Colon (tissue), 2 donors: ENCODE results near the gene FBXO21.

Experiments
- FAIRE-seq: peaks from 2 replicates; lab custom pipeline; 2012; peaks lifted over from hg19 to GRCh38; lab: Jason Lieb, UNC
- donor health status: control.
- donor health status: control.

Gene FBXO21

DNA sequence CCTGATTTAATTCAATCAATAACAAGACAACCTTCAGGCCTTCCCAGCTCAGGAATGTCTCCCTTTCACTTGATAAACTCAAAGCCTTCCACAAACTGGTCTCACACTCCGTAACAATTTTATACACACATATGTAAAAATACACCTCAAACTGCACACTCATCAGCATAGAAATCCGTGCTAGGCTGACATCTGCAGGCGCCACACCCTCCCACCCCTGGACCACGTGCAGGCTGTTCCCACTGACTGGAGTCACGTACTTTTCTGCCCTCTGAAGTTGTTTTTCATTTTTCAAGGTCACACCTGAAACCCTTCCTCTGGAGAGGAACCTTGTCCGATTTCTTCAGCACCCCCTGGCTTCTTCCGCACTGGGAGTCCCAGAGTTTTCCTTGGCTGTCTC is 27.6 kb downstream of the FBXO21 start:
- no peak for FAIRE-seq

DNA sequence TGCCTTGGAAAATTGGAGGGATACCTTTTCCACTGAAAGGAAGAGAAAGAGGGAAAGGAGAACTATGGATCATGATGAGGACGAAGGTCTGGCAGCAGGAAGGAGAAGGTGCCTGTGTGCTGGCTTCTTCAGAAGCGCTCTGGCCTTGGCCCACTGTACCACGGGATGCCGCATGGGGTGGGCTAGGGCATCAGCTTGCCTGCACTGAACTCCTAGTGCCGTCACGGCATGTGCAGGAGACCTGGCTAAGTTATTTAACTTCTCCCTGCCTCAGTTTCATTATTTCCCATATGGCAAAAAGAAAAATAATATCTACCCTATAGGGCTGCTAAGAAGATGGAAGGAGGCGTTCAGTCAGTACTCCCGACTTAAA is 28.1 kb downstream of the FBXO21 start:
- FAIRE-seq, result no peak

DNA sequence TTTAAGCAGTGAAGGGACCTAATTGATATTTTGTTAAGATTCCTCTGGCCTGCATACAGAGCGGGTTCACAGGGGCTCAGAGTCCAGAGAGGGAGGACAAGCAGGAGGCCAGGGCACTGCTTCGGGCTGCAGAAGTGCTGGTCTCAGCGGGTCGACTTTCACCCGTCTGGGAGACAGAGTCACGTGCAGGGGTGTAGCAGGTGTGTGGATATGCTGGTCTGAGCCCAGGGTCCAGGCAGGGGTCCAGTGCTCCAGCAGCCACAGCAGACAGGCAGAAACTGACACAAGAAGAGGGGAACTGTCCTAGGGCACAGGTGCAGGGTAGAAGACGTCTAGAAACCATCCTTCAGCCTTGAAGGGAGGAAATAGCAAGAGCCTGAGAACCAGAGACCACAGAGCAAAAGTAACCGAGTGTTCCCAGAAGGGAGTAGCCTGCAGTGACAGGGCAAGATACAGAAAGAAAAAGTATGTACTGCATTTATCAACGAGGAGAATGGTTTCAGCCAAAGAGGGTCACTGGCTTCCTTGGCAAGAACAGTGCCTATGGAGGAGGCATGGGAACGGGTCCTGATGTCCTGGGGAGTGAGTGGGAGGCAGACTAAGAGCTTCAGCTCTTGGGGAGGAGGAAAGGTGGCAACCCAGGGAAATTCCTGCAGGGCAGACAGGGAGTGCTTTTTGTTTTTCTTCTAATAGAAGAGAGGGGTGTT is 28.7 kb downstream of the FBXO21 start:
- no peak for FAIRE-seq

DNA sequence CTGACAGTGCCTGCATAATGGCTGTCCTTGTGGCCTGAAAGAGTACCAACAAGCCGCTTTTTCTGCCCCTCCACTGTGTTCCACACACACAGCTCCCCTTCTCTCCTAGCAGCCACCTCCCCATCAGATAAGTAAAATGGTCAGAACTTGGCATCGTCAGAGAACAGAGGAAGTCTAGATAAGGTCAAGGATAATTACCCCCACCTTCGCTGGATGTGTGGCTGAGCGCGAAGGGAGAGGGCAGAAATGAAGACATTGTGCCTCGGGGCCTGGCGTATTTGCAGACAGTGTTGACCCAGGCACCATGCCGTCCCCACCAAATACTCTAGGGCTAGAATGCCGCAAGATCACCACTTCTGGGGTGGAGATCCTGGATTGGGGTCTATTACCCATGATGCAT is 30.6 kb downstream of the FBXO21 start:
- FAIRE-seq, result no peak

DNA sequence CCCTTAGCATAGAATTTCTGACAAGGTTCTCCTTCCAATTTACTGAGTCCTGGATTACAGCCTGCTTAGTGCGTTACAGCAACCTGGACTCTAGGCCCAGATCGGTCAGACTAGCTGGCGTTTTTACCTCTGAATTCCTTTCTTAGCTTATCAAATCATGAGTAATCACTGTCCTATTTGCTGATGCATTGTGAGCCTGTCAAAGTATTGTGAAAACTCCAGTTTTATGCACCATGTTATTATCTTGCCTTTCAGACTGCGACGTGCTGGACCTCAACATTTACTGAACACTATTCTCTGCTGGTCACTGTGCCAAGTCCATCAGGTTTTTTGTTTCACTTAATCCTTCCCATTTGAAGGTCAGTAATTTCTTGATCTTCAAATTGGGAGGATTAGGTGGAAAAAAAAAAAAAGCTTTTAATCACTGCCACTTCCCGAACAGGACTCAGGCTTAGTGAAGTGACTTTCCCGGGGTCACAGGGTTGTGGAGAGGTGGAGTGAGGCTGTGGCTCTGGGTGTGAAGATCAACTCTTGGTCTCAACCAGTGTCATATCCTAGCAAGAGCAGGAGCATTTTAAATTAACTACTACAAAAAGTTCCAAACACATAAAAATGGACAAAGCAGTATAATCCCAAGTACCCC is 31.2 kb downstream of the FBXO21 start:
- no peak for FAIRE-seq

DNA sequence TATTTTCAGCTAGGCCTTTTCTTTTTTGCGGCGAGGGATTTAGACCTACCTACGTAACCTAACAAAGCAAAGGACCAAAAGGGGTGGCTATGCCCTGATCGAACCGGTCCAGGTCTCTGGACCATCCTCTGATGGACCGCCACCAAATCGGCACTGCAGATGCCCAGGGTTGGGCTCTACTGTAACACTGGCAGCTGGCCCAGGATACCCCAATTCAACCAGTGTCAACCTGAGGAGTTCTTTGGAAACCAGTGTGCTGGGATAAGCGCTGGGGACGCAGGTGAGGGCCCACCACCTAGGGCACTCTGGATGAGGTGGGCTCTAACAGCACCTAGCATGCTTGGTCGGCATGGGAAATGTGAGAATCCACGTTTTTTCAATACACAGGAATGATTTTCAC is 32.2 kb downstream of the FBXO21 start:
- no peak for FAIRE-seq

DNA sequence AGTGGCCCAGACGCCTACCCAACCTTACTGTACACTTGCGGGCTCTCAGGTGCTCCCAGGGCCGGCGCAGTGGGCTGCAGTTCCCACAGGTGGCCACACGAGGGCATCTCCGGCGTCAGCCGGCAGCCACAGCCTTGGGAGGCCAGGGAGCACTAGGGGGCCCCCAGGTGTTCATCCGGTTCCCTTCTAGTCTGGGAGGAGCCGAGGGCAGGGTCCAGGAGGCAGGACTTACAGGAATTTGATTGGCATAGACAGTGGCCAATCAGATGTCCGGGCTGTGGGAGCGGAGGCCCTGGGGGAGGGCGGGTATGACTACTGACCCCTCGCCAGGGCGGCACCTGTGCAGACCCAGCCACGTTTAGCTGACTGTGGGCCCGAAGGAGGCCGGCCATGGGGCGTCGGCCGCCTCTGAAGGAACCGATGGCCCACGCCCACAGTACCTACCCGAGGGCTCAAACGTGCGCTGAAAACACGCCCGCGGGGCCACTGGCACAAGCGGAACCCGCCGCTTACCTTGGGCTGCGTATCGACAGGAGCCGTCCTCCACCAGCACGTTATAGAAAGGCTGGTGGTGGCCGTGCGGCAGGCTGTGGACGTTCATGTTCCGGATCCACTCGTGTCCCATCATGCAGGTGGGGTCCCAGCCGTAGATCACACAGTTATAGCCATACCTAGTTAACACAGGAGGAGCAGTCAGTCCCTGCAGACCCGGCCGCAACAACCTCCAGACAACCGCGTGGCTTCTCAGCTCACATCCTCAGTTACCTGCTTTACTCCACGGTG is 34.8 kb downstream of the FBXO21 start:
- FAIRE-seq, result no peak

DNA sequence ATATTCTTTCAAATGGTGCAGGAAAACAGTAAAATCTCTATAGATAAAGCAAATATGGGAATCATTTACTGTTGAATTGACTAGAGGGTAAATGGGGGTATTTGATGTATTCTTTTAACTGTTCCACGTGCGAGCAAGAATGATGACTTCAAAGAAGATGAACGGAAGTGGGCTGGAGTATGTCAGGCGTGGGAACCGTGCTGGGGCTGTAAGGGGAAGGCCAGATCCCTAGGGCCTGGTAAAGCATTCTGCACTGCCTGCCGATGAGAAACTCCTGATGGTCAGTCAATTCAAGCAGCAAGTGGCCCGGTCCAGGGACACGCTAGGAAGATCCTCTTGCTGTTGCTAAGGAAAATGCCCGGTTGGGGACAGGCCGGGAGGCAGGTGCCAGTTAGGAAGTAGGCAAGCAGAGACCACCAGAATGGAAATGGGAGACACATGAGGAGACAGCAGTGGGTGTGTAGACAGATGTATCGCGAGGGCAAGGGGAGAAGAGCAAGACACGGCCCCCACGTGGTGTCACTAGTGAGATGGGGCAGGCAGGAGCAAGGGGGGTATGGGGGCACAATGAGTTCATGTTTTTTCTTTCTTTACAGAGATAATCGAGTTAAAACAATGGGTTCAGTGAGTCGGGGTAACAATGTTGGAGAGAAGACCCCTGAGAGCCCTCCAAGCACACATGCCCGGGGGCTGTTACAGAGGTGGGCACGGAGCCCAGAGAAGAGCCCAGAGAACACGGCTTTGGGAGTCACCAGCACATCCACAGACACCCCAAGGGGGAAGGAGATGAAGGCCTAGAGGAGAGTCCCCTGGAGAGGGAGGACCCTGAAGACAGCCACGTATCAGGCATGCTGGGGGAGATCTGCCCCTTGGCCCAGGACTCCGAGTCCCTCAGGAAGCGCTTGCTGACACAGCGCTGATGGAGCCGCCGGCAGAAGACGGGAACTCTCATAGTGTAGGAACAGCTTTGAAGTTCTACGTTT is 37.2 kb downstream of the FBXO21 start:
- no peak for FAIRE-seq

DNA sequence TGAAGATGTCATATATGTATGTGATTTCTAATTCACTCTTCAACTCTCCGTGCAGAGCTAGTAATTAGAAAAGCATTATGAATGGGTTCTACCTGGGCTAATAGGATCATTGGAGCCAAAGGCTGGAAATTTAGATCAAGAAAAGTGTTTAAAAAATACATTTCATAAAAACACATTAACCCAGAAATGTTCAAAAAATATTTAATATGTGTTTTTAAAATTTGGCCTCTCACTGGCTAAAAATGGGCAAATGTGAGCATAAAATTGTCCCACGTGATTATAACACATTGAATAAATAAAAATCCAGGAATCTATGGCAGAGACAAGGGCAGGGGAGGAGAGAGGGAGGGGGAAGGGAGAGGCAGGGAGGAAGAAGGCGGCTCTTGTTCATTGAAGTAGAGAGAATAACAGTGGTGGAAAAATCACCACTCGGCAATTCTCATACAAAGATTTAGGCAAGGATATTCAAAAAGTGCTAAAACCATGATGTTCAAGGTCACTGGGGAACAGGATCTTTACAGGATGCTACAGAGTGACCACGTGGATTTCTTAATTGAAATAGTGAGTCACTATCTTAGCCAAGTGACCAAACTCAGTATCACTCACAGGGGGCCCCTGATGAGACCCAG is 38.8 kb downstream of the FBXO21 start:
- no peak for FAIRE-seq

DNA sequence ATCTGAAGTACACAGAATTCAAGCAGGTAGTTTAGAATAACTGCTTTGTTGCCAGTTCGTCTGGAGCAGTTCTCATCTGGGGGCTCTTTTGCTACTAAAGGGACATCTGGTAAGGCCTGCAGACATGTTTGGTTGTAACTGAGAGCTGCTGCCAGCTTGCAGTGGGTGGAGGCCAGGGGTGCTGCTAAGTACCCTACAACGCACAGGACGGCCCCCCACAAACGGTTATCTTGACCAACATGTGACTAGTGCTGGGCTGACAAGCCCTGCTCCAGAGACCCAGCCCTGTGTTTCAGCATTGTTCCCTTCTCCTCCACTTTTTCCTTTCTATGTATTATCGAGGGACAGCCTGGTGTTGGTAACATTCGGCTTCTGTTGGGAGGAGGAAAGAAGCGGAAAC is 40.8 kb downstream of the FBXO21 start:
- FAIRE-seq, result no peak

DNA sequence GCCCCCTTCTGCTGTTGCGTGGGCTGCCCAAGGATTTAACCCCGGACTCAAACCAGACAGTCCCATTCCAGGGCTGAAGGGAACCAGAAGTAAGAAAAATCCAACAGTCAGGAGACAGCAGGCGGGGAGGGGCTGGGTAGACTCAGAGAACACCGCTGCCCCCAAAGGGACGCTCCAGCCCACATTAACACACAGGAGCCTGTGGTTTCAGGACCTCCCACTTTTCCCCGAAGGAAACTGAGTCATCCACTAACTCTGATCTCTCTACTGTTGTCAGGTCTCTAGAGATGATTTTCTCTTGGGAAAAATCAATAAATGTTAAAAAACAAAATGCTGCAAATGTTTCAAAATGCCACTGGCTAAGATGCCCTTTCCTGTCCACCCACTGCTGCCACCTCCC is 41.6 kb downstream of the FBXO21 start:
- no peak for FAIRE-seq

DNA sequence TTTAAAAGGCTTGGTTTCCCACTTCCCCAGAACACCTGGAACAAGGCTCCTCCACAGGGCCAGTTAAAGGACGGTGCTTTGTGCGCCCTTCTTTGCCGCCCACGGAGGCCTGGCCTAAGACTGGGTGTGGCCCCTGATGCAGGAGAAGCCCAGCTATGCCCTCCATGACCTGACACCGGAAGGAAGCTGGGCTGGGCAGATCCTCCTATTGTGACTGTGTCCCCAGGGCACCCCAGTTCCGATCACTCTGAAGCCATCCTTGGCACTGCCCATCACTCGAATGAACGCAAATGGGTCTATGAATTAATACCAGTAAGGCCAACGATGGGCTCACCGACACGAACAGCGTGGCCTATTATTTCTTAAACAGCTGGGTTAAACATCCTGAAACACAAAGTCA is 42.6 kb downstream of the FBXO21 start:
- FAIRE-seq, result no peak

DNA sequence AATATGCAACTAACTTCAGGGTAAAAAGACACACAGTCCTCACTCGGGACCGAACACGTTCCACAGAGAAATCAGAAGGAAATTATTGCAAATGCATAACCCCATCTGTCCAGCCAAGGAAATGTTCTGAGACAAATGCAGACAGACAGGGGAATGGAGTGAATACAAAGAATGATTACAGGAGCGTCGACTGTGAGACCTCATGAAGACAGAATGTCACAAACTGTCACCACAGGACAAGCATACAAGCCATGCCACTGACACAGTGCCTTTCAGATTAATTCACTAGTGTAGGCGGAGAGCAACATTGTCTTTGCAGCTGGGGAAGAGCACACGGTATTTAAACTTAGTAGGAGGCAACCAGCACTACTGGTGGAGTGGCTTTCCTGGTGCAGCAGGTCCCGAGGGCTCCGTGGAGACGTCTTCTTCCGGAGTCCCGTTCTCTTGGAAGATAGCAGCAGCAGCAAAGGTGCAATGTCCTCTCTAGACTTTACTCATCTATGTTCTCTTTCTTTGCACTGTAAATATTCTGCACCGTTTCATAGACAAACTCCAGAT is 44.6 kb downstream of the FBXO21 start:
- FAIRE-seq, result no peak

DNA sequence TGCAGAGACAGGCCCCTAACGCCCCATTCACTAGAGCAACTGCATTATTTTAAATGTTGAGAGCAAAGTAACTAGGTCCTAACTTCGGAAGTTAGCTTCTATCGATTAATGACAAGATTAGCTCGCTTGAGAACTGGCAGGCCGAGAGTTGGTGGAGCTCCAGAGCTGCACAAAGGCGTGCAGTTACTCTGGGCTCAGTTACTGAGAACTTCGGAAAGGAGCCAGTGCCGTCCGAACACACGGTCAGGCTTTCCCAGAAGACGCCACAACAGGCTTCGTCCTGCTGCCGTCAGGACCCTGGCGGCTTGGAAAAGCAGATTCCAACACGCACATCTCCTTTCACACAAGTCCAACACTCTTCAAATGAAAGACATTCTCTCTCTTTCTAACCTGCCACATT is 45.7 kb downstream of the FBXO21 start:
- FAIRE-seq, result no peak

DNA sequence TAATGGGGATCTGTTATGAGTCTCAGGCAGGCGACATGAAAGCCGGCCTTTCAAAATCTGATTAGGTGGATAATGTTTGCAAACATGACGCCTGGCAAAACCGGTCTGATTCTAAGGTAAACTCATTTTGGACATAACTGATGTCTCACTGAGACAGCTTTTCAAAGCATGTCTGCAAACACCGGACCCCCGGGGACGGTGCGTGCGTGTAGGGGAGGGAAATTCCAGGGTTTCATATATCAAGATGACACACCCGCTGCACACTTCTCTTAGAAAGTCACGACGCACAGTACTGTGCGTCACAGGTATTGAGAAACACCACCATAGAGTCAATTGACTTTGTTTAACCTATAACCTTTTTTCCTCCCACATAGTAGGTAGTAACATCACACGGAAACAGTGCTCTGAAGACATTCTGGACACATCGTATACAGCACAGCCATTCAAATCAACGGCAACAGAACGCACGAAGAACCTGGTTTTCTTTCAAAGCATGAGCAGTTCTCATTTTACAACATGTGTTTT is 47.2 kb downstream of the FBXO21 start:
- no peak for FAIRE-seq

DNA sequence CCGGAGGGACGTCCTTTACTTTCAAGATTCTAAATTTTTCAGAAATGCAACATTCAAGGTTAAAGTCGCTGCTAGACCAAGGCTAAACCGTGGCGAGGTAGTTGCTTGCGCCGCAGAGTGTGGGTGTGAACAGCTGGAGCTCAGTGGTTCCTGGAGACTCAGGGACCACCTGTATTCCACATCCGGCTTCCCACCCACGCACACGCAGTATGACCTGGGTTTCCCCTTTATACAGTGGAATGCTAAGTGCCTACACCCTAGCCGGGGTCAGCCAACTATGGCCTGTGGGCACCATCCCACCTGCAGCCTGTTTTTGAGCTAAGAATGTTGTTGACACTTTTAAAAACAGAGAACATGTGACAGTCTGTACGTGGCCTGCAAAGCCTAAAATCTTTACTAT is 48.2 kb downstream of the FBXO21 start:
- FAIRE-seq, result no peak

DNA sequence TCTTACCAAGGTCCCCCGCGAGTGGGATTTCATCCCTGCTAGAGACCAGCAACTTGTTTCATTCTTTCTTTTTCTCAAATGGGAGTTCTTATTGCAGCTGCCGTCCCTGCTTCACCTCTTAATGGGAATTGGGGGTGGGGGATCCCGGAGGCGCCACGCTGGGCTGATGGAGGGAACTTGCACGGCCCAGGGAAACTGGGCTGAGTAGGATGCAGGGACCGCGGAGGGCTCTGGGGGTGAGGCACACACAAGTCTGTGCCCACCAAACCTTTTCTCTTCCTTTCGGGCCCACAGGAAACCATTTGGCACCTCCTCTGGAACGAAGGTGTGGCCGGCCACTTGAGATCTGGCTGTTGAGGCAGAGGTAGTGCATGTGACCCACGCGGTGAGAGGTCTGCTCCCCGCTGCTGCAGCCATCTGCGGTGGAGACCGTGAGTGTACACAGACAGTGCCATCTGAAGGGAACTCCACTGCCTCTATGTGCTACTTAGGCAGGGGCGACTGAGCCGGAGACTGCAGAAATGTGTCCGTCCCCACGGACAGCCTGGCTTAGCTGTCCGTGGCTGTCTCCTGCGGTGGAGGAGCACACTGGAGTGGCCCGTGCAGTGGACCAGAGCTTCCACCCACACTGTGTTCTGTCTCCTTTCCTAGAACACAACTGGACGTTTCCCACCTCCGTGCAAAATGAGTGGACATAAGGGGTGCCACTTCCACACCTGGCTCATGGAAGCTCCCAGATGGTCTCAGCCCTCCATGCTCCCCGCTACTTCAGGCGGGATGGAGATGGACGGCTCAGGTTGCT is 49.0 kb downstream of the FBXO21 start:
- no peak for FAIRE-seq

DNA sequence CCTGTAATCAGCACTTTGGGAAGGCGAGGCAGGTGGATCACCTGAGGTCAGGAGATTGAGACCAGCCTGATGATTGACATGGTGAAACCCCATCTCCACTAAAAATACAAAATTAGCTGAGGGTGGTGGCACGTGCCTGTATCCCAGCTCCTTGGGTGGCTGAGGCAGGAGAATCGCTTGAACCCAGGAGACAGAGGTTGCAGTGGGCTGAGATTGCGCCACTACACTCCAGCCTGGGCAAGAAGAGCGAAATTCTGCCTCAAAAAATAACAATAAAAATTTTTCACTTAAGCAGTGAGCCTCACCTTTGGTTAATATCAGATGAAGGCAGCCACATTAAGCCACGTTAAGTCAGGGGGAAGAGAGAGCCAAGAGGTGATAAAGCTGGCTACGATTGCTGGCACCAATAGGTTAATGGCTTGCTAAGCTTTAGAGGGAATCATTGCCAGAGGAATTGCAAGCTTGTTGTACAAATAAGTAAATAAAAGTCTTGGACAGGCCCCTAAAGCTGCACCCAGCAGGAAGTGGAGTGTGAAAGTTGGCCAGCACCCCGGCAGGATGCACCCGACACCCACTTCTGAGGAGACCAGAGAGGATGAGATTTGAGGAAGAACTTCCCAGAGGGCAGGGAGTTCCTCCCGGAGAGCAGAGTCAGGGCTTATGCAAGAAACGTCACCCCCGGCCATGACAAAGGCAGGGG is 49.7 kb downstream of the FBXO21 start:
- no peak for FAIRE-seq

DNA sequence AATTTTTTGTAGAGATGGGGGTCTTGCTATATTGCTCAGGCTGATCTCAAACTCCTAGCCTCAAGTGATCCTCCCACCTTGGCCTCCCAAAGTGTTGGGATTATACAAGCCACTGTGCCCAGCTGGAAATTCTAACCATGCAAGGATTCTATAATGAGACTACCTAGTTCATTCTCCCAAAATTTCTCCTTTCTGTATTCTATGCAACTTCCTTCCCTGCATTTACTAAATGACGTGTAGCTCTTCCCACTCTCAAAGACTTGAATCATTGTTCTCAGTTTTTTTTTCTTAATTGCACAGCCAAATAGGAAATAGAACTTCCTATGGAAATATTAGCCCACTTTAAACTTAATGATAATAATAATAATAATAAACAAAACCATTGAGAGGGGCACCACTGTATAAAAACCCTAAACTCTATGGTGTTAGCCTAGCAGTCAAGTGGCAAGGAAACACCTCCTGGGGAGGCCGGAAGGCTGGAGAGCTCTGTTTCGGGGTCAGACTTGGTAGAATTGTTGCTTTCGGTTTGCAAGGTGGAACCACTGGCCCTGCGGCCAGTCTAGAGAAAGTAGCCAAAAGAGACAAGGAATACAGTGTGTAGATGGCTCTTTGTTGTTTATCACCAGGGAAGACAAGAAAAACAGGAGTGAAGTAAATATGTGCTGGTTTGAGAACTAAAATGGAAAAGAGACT is 51.1 kb downstream of the FBXO21 start:
- FAIRE-seq, result no peak
